ENCODE measurements around the gene PPIL6.

Gene PPIL6

GRCh38 chr6:109449064-109449794 lies 8.8 kb upstream of the PPIL6 start:
- DNase-seq = peak; percentile 47

GRCh38 chr6:109448615-109449014 lies 8.2 kb upstream of the PPIL6 start:
- DNase-seq = peak; percentile 53

GRCh38 chr6:109447878-109448555 lies 7.6 kb upstream of the PPIL6 start:
- DNase-seq = peak; percentile 58

DNA sequence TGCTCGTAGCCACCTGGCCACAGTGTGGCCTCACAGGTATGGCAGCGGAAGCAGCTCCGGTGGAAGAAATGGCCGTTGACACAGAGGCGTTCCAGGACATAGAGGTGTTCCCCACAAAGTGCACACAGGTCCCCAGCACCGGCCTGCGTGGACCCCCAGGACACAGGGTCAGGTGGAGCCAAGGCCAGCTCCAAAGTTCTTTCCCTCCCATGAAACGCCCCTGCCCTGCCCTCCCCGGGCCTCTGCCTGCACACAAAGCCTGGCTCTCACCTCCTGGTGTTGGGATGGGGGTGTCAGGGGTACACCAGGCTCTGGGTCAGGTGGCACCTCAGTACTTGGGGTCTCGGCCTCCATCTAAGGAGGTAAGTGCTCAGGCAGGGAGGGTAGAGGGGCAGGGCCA lies 6.7 kb upstream of the PPIL6 start:
- peak; percentile 41 for DNase-seq

DNA sequence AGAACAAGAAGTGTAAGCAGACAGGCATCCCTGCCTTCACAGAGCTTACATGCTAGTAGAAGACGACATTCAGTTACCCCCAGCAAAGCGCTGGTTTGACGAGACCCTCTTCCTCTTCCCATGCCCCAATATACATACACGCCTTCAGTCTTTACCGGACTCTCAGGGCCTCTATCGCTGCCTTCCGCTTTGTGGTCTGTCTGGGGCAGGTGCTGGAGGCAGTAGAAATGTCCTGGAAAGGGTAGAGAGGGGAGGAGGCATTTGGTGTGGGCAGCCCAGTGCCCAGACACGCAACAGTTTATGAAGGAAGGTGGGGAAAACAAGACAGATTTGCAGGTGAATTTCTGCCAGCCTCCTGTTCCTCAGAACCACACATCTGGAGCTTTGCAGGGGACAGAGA lies 6.1 kb upstream of the PPIL6 start:
- peak; percentile 33 for DNase-seq

DNA sequence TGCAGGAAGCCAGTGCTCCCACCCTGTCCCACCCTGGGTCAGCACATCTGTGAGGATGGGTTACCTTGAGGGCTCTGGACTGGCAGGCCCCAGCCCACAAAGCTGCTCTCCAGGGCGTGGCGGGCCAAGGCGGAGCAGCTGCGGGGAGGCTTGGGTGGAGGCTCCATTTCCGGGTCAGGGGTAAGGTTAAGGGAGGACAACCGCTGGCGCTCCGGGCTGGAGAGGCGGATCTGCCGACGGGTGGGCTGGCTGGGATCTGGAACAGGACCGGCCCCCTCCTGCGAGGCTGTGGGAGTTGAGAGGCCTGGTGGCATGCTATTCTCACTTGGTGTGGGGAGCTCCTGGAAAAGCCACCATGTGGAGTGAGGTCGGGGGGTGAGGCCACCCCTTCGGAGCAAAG lies 5.6 kb upstream of the PPIL6 start:
- peak; percentile 42 for DNase-seq

GRCh38 chr6:109445382-109445781 lies 5.0 kb upstream of the PPIL6 start:
- DNase-seq = peak; percentile 50

- no peak for DNase-seq
These were observed 3.1 kb upstream of the PPIL6 start for GRCh38 chr6:109443425-109443950.

GRCh38 chr6:109442393-109442924 lies 2.0 kb upstream of the PPIL6 start:
- no peak for DNase-seq

- peak; percentile 84 for DNase-seq
These were observed 815 bp upstream of the PPIL6 start for GRCh38 chr6:109441069-109441816.

DNA sequence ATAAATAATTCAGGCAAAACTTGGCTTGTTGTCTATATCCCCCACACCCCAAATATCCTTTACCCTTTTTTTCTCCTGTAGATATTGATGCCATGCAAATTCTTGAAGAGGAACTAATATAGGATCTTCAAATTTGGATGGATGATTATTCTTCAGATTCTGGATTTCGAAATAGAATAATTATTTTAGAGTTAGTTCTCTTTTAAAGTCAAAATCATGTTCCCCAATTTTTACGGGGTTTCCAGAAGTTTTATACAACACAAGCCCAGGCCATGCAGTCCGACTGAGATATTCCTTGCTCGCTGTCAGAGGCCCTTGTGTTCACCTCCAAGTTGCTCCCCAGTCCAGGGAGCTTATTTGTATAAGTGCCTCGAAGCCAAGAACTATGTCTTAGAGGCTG lies 4.4 kb downstream of the PPIL6 start:
- DNase-seq = no peak

- no peak for DNase-seq
These were observed 6.0 kb downstream of the PPIL6 start for GRCh38 chr6:109434456-109434855.

DNA sequence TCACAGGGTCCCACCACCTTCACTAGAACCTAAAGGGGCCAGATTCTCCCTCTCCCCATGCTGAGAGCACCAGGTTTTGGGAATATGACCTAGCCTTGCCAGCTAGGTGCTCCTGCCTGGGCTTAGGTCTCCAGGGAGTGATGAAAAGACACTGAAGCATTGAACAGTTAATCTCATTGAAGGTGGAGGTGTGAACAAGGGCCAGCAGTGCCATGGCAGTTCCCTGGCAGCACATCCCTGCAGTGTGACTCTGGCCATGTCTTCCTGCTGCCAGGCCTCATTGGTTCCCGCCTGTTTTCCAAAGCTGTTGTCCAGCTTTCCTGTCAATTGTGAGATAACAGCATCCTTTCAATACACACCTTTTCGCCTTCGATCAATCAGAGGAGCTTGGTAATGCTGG lies 10.9 kb downstream of the PPIL6 start:
- DNase-seq = no peak

DNA sequence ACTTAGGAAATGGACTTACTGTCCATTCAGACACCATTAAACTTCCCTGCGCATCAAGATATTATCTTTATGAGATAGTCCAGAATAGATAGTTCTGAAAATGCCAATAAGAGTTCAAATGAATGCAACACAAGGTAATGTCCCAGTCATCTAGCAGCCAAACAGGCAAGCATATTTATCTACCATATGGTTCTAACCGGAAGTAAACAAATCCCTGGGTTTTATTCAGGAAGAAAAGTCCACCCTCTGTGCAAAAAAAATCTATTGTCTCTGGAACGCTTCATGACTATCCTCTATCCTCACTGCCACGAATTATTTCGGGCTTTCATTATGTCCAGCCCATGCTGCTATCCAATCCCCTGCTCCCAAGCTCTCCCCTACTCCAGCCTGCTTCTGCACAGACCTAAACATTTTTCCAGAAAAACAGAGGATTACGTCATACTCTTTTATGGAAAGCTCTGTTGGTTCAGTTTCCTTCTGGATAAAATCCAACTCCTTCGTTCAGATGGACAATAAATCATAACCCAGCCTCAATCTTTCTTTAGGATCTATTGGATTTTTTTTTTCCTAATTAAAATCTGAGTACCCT lies 11.4 kb downstream of the PPIL6 start:
- DNase-seq = no peak

DNA sequence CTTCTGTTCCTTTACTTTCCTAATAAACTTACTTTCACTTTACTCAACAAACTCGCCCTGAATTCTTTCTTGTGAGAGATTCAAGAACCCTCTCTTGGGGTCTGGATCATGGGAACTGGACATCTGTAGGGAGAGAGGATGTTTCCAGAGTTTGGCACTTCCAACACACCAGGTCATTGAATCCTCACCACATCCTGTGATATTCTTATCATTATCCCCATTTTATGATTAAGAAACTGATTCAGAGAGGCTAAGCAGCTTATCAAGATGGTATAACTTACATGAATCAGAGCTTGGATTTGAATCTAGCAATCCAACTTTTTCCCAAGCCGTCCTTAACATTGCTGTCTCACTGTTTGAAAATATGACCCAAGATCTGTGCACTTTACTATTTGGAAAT lies 15.5 kb downstream of the PPIL6 start:
- DNase-seq = no peak

DNA sequence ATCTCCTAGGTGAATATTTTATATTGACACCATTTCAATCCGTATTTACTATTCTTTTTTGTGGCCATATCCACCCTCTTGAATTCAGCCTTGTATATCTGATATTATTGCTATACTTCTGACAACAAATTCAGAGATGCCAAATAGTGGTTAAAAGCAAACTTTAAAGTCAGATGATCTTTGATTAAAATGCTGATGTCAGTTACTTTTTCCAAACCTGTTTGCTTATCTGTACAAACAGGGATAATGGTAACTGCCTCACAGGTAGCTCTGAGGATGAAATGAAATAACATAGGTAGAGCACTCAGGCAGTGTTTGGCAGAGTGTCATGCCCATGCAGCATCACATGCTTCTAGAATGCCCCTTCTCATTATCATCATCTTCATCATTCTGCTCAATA lies 19.2 kb downstream of the PPIL6 start:
- DNase-seq = no peak

- DNase-seq = no peak
These were observed 19.7 kb downstream of the PPIL6 start for GRCh38 chr6:109420751-109421150.

- no peak for DNase-seq
These were observed 22.8 kb downstream of the PPIL6 start for GRCh38 chr6:109417646-109418045.

GRCh38 chr6:109411034-109411433 lies 29.4 kb downstream of the PPIL6 start:
- DNase-seq = no peak

DNA sequence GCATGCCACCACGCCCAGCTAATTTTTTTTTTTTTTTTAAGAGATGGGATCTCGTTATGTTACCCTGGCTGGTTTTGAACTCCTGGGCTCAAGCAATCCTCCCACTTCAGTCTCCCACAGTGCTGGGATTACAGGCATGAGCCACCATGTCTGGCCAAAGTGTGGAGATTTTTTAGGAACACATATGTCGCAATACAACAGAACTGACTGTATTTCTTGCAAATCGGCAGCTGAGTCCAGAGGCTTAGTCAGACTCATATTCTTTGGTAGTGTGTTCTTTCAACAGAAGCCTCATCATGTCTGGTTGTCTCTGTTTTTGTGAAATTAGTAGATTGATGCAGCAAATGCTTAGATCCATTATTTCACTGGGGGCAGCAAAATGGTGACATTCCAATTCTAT lies 34.2 kb downstream of the PPIL6 start:
- no peak for DNase-seq

- DNase-seq = no peak
These were observed 43.4 kb downstream of the PPIL6 start for GRCh38 chr6:109397020-109397419.

DNA sequence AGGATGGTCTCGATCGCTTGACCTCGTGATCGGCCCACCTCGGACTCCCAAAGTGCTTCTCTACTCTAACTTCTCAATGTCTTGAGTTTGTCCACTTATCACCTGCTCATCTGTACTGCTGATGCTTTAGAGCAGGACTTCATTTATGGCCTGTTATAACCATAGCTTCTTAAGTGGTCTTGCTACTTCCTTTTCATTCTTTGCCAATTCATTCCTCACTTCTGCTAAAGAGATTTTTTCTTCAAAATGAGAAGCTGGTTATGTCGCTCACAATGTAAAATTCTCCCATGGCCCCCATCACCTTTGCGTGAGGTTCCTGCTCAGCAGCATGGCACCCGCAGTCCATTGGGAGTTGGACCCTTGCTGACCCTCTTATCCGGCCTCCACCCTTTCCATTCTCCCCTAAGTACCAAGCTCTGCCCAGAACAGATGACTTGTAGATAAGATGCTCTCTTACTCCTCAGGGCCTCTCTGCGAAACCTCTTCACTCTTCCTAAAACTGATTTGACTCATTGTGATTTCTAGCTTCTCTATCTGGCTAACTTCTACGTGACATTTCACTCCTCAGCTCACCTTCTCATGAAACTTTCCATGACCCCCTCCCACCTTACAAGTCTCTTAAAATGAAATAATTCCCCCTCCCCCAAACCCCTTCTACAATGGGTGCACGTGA lies 44.2 kb downstream of the PPIL6 start:
- DNase-seq = no peak
